Skin of body (tissue), 2 donors: ENCODE data around the gene COL24A1. TPM values are rescaled to one million over a fixed set of nuclear protein-coding genes. Genes with fewer than 3 reads are reported as not detected.

Source experiments
- DNase-seq: peaks from one replicate; lab custom pipeline; 2025; lab: John Stamatoyannopoulos, UW
- total RNA-seq: library from RNA; depleted of rRNA; stranded (reverse); fragments of >200 nt; gene quantifications from one replicate; pipeline ENCODE4 v1.2.3, GENCODE V29; 2014

Gene COL24A1
- total RNA-seq = 5.6 TPM

DNA sequence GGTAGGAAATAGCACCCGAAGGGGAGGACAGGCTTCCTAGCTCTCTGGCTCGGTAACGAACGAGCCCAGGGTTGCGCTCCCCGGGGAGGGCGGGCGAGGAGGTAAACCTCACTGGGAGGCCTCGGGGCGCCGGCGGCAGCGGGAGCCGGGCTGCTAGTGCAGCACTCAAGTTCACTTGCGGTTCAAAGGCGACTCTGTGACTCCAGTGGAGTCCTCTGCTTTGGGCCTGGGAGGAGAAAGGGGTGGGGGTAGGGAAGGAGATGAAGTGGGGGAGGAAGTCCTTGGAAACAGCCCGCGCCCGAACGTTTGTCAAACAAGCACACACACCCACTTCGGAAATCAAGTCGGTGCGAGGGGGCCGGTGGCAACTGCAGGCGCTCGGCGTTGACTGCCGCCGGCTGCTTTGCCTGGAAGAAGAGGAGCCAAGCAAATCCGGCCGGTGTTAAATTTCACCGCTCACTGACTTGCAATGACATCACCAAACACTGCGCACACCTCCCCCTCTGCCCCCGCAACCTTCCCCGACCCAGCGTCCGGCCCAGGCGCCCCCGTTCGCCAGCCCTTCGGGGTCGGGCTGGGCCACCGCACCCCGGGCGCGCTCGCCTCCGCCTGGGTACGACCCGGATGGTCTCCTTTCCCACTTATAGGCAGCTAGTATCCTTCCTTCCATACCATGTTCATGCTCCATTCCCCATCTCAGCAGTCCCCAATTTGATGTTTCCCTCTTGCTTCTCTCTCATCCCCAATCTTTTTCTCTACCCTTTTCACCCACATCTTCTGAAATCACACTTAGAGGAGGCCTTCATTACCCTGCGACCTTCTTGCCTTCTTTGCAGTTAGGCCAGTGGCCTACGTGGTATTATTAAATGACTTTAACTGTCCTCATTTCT is at the start of gene COL24A1:
COL24A1 (minus strand) TSS at position 207 of the 890 bp plus-strand sequence. CDS start 376 bp downstream, outside the sequence.
- peak; percentile 52 for DNase-seq

DNA sequence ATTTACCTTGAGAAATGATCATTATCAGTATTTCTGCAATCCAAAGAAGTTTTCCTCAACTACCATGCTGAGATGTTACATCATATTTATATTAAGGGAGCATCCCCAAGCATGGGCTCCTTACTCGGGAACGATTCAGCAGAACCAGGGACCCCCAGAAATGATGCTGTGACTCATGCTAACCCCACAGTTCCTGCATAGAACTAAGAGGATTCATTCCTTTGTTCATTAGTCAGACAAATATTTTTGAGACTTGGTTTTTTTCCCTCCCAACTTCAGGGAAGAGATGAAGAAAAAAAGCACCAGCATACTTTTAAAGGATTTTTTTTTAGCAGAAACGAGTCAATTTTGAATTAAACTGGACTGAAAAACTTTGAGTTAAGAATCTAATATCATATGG is 49.2 kb upstream of the COL24A1 start:
- DNase-seq = no peak

DNA sequence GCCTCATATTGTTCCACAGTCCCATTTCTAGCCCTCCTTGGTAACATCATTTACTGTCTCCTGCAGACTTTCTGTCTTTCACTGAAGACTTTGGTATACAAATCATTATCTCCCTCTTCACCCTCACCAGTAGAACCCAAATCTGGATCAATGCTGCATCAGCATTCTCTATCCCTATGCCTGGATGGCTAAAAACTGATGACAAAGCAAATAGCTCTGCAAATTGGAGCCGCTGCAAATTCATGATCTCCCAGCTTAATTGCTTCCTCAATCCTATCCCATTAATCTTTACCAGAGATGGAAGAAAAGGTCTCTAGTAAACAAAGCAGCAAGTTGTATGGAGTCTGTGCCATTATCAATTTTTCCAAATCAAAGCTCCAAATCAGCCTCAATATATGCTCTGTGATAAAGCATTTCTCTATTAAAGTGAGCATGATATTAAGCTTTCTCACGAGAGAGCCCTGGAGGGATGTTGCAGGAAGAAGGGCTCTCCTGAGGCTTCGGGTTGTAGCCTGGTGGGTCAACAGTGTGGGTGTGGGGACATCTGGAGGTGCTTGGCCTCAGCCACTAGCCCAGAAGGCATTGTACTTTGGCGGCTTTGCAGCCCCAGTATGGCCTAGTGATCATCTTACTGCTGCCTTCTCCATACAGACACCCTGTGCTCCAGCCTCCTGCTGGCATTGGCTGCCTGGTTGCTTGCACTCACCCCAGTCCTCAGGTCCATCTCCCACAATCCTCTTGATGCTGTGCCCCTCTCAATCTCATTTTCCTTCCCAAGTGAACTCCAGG is 46.2 kb upstream of the COL24A1 start:
- DNase-seq = no peak

DNA sequence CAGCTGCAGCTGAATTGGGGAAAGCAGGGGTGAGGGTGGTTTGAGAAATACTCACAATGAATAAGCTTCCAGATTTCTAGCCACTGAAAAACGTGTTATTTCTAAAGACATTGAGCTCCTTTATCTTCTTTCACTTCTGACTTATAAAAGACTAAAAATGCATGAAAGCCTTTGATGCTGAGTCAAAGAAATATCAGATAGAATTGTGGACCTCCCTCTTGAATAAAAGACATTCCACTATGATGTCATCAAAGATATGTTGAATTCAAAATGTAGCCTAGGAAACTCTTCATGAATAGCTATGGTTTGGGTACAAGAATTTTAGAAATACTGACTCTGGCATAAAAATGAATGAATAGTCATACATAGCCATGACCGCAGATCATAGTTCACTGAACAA is 44.7 kb upstream of the COL24A1 start:
- DNase-seq = no peak

DNA sequence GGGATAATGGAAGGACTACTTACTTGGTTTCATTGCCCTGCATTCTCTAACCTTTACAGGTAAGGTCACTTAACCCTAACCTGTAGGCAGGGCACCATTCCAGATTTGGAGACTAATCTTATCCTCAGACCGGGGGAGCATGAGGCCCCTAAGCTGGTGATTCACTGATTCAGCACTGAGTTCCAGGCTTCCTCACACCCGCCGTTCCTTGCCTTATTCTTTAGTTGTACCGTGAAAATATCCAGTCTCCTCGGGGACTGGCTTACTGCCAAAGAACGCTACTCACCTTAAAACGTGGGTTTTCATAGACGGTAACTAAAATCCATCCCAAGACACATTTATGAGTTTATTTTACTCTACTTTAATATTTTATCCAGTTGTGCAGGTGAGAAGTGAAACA is 44.3 kb upstream of the COL24A1 start:
- DNase-seq = no peak

DNA sequence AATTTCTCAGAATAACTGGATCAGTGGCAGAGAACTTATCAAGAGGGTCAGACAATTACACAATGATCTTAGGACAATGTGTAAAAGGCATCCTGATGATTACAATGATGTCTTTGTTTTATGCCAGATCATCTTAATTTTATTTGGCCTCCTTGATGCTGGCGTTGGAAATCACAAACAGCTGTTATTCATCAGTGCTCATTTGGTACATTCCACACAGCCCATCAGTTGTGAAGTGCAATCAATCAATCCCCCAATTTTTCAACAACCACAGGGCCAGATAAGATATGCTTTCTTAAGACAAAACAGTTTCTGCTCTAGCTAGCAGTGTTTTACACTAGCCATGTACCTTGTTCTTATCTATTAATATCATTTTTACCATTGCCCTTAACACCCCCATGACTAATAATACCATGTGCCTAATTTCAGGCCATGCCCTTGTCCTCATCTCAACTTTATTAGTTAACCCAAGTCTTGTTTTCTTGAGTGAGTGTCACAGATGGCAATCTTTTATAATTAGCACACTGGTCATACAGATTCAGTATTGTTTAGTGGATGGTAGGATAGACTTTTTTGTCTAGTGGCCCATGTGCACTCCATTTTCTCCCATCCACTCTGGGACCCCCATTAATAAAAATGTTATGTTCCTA is 40.8 kb upstream of the COL24A1 start:
- DNase-seq = peak; percentile 25

DNA sequence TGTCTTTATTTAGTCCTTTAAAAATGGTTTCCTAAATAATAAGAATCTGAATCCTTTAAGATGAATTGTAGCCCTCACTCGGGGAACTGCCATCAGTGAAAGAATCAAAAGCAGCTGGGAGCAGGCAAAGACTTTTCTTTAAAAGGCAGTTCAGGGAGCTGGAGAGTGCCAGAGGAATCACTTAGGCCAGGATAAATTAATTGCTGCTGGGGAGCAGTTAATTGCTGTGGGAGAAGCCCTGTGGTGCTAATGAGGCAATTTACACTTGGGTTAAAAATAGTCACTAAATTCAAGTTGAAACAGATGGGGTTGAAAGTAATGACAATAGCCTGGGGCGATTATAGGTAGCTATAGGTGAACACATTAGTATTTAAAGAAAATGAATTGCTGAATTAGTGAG is 38.7 kb upstream of the COL24A1 start:
- DNase-seq = peak; percentile 42

DNA sequence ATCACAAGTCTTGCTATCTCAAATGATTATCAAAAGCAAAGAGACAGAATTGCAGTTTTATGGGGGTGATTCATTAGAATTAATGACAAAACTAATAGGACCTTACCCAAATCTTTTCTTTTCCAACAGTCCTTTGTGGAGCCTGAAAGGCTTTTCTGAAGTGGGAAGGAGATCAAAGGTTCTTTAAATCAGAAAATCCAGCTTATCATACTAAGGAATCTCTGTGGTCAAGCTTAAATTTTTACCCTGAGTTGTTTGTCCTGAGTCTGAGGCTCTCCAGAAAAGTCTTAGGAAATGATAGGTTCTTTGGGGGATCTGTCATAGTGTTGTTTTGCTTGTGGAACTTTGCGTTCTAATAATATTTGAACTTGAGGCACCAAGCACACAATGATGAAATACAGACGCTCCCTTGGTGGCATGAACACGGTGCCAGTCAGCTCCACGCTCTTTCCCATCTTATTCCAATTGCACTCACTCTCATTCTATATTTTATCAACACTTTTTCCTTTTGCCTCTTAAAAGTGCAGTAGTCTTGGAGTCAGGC is 38.0 kb upstream of the COL24A1 start:
- no peak for DNase-seq

DNA sequence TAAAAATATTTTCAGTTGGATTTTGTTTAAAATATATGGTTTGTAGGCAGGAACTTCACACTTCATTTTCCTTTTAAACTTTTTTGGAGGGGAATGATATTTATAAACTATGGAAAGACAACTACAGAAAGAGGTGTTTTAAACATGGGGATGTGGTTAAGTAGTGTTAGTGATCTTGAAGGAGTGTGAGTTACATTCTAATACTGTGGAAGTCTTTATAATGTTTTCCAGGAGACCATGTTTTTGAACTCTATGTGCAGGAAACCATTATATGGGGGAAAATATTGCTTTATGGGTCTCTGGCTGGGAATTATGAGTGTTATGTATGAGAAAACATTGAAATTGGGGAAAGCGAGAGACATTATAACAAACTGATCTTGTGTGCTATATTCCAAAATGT is 35.8 kb upstream of the COL24A1 start:
- DNase-seq = no peak

DNA sequence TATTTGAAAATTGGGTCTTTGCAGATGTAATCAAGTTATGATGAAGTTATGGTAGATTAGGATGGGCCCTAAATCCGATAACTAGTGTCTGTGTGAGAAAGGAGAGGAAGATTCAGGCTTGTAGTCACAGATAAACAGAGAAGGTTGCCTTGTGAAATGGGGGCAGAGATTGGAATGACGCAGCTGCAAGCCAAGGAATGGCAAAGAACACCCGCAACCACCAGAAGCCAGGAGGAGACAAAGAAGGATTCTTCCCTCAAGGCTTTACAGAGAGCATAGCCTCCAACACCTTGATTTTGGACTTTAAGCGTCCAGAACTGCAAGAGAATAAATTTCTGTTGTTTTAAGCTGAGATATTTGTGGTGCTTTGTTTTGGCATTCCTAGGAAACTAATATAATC is 35.4 kb upstream of the COL24A1 start:
- no peak for DNase-seq

DNA sequence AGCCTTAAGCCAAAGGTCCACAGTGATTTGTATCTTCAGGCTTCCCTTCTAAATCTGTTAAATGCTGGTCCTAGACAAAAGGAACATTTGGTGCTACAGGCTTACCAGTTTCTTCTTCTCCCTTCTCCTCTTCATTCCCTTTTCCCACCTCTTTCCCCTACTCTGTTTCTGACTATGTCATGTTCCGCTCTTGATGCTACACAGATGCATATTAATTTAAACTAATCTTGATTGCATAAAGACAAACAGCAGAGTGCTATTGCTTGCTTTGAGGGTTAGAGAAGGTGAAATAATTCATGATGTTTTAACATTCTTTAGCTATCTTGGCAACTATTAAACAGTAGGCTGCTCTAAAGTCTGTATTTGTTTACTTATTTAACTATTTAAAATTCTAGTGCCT is 34.3 kb upstream of the COL24A1 start:
- DNase-seq = no peak

DNA sequence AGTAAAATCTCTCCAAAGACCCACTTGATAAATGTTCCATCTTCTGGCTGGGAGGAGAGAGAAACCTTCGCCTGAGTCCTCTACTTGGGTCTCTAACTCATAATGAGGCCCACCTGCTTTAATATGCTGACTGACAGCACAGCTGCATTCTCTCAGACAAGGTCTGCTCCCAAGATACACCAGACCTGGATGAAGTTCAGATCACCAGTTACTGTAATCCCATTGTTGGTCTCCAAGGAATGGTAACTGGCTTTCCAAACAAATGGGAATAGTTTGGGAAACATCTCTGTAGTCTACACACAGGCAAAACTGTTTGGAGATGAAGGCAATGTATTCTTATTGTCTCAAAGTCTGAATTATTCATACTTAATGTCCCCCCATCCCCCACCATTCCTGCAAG is 27.9 kb upstream of the COL24A1 start:
- no peak for DNase-seq

DNA sequence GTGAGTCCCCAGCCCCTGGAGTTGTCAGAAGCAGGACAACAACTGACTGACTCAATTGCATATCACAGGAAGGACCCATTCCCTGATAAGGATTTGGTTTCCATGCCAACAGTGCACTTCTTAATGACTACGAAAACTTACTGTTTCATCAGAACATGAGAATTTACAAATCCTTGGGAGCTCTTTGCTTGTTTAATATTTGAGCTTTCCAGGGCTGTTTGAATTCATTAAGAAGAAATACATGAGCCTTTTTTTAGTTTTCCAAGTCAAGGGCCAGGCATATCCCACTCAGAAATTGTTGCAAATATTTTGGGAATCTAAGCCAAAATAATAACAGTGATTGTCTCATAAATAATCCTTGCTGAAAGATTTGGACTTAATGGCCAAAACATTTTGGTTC is 27.2 kb upstream of the COL24A1 start:
- DNase-seq = peak; percentile 44

DNA sequence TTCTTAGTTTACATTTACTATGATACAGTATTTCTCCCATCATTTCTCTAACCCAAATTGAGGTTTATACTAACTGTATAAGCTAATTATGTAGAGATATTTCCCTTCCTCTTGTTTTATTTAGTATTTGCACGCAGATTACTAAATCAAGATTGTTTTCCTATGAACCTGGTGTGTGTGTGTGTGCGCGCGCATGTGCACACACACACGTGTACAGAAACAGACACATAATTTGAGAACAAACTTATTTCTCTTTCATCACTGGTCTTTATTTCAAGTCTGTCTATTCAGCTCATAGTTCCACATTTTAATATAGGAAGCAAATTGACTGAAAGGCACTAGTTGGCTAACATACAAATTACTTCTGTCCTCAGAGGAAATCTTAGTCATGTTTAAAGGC is 19.7 kb upstream of the COL24A1 start:
- no peak for DNase-seq

DNA sequence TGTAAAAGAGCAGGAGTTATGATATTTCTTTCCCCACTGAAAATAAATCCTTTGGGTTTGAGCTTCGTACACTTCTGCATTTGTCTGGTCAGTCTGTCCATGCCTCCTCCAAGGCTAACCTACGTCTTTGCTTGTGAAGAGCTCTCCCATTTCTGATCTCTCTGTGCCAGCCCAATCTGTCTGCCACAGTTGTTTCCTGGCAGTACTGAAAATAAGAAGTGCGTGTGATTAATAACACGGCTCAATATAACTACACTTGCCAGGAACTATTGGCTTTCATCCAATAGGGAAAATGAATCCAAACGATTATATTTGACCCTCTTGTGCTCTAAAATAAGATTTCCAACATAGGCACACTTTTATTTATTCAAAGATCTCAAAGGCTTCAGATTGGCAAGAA is 19.2 kb upstream of the COL24A1 start:
- no peak for DNase-seq

DNA sequence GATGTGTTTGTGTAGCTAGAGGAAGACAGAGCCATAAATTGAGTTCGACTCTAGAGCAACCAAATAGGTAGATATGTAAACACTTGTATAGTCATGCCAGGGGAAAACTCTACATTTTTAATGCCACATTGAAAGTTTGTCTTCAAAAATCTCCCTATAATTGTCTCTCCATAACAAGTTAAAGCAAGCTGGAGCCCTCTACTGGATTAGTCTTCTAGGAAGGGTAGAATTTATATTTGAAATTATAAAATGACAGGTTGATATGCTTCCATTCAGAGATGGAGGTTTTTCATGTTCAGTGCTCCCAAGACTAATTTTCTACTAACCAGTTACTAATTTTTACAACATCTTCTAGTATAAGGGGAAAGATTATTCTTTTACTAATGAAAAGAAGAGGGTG is 13.1 kb upstream of the COL24A1 start:
- no peak for DNase-seq

DNA sequence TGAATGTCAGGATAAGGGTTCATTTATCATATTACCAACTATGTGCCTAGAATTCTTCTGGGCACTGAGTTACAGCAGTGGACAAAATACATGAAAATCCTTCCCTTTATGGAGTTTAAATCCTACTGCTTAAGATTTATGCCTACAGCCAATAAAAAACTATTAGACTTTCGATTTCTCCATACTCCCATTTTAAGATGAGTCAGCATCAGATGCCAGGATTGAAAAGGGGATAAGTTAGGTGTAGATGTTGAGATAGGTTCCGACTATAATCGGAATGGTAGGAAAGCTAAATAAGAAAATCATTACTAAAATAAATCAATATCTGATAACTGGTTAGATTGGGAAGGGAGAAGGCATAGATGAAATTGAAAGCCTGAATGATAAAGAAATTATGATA is 3.2 kb upstream of the COL24A1 start:
- no peak for DNase-seq

DNA sequence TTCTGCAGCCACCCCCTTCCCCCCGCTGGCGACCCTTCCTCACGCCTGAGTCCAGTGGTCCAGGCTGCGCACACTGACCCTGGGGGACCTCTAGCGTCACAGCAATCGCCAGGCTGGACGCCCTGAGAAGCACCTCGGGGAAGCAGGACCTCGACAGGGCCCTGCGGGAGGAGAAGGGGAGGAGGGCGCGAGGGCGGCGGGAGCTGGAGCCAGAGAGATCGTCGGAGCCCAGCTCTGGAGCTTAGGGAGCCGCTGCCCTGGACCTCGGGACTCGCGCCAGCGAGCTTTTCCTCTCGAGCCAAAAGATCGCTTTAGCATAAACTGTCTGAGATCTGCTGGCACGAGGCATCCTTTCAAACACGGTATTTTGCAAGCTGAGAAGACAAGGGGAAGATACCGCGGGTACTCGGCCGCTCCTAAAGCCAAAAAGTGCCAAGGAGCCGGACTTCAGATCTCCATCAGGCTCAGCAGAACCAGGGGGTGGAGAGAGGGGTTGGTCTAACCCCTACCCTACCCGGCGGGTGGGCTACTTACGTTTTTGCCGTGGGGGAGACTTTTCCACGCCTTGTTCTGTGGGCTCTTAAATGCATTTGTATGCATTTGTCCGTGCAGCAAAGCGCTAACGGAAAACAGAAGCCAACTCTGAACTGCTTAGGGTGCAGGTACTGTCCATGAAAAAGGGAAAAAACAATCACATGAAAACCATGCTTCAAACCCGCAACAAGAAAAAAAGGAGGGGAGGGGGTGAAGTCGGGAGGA is 586 bp downstream of the COL24A1 start:
- peak; percentile 40 for DNase-seq

DNA sequence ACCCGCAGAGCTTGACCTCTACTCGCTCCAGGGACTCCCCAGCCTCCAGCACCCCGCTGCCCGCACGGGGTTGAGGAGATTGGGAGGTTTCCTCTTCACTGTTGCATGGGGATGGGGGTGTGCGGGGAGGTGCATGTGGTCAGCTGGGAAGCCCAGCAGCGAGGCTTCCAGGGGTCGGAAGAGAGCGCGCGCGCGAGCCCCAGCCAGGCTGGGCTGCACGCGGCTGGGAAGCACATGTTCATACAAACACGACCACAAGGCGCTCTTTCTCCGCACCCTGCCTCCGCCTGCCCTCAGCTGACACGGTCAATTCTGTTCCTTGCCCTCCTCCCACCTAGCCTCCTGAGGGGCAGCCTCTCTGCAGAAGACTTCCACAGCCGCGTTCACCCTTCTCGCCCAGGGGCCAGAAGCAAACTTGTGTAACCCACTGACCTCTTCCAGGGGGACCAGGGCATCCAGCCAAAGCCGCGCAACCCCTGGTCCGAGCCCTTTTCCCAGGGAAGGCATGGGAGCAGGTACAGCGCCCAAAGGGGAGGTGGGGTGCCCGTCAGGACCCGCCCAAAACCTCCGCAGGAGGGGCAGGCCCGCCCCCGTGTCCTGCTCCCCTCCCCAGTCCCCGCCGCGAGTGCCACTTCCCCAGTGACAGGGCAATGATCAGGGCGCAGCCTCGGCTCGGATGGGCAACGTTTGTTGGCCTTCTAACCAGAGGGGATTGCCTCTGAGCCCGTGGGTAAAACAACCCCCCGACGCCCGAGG is 1.3 kb downstream of the COL24A1 start:
- no peak for DNase-seq

DNA sequence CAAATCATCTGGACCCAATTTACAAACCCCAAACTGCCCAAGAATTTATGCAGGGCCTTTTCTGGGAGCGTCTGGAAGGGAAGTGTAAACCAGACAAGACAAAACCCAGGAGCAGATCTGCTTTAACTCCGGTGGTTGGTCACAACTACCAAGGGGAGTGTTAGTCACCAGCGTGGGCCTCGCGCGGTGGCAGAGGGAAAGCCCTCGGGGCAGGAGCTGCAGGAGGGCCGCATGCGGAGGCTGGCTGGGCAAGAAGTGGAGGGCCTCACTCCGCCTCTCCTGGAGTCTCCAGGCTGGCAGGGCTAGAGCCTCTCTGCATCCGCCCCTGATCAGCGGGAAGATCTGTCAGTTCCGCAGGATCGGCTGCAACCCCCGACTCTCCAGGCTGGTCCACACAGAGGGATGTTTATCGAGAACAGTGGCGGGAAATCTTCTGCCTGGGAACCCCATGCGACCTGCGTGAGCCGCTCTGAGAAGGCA is 2.0 kb downstream of the COL24A1 start:
- peak; percentile 18 for DNase-seq
